ENCODE results near the gene MZF1.
"Not testable (repeated sequence)": the region's sequence is repeated elsewhere in the genome, so short reads cannot be mapped to it uniquely, and the experiment has no call there.

DNA sequence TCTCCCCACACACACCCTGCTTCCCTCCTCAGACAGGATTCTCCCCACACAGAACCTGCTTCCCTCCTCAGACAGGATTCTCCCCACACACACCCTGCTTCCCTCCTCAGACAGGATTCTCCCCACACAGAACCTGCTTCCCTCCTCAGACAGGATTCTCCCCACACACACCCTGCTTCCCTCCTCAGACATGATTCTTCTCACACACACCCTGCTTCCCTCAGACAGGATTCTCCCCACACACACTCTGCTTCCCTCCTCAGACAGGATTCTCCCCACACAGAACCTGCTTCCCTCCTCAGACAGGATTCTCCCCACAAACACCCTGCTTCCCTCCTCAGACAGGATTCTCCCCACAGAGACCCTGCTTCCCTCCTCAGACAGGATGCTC is 34.0 kb downstream of the MZF1 start:
- TF ChIP-seq, protein P1, sequence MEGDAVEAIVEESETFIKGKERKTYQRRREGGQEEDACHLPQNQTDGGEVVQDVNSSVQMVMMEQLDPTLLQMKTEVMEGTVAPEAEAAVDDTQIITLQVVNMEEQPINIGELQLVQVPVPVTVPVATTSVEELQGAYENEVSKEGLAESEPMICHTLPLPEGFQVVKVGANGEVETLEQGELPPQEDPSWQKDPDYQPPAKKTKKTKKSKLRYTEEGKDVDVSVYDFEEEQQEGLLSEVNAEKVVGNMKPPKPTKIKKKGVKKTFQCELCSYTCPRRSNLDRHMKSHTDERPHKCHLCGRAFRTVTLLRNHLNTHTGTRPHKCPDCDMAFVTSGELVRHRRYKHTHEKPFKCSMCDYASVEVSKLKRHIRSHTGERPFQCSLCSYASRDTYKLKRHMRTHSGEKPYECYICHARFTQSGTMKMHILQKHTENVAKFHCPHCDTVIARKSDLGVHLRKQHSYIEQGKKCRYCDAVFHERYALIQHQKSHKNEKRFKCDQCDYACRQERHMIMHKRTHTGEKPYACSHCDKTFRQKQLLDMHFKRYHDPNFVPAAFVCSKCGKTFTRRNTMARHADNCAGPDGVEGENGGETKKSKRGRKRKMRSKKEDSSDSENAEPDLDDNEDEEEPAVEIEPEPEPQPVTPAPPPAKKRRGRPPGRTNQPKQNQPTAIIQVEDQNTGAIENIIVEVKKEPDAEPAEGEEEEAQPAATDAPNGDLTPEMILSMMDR (IDR thresholded peaks at IDR 0.05; ENCODE audit: extremely low read depth in 1 of 2, insufficient read depth in 1 of 2, low read depth in 1 of 2, low read length in 2 of 2), result not testable (repeated sequence)
- TF ChIP-seq POLR2A (IDR thresholded peaks at IDR 0.05; ENCODE audit: low read depth, low read length); EZH2 (IDR thresholded peaks at IDR 0.05; ENCODE audit: borderline replicate concordance, low read depth, low read length, severe bottlenecking); POLR2AphosphoS5 (IDR thresholded peaks at IDR 0.05; ENCODE audit: insufficient read depth, low read depth, low read length); MAX (IDR thresholded peaks at IDR 0.05; ENCODE audit: insufficient read depth, insufficient read length): not testable (repeated sequence)
